GM19395 (cell line): ENCODE measurements around the gene ARHGEF10L.

ENCODE experiments used
- ATAC-seq: cut with Tn5 transposase; IDR thresholded peaks from one replicate; pipeline ENCODE4 v1.9.1; 2021; ENCODE audit warnings: mild to moderate bottlenecking, moderate library complexity; ENCODE audit not compliant: unreplicated experiment

ARHGEF10L gene

DNA sequence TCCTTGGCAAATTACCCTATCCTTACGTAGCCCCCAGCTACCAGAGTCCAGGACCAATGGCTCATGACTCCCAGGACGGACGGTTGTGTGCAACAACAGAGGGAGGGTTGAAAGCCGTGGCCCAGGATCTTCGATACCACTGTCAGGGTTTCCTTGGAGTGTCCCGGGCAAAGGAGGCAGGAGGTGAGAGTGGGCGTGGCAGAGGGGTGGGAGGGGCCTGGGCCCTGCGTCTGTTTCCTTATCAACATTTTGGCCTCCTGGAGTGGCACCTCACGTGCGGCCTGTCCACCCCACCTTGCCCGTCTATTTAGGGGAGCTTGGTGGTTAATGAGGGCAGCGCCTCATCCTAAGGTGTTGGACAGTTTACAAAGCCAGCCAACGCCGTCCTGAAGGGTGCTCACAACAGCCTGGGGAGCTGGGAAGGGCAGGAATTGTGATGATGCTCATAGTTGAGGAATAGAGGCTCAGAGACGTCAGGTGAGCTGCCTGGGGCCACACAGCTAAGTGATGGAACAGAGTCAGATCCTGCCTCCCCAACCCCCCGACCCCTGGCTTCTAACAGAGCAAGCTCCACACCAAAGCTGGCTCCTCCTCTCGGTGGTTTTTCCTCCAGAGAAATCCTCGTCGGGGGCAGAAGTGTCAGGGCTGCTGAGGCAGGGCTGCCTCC, 17.4 kb upstream of the ARHGEF10L start:
- no peak for ATAC-seq

DNA sequence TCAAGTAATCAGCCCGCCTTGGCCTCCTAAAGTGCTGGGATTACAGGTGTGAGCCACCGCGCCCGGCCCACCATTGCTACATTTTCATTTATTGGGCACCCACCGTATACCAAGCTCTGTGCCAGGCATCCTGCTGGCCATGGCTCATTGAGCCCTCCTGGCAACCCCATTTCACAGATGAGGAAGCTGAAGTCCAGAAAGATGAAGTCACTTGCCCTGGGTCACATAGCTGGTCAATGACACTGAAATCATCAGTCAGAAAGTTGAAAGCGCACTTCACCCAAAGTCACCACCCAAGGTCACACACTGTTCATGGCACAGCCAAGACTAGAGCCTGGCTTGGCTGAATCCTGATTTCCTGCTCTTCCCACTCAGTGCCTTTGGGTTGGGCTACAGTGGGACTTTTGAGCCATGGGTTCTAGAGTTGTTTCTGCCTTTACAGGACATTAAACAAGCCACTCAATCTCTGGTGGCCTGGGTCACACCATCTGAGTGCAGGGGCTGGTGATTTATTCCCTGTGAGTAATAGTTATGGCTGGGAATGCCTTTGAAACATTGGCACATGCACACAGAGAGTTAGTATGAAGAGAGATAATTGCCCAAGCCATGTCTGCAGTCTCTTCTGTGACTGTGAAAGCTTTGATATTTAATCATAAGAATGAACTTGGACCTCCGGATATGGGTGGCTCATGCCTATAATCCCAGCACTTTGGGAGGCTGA, 16.0 kb upstream of the ARHGEF10L start:
- ATAC-seq, result no peak

DNA sequence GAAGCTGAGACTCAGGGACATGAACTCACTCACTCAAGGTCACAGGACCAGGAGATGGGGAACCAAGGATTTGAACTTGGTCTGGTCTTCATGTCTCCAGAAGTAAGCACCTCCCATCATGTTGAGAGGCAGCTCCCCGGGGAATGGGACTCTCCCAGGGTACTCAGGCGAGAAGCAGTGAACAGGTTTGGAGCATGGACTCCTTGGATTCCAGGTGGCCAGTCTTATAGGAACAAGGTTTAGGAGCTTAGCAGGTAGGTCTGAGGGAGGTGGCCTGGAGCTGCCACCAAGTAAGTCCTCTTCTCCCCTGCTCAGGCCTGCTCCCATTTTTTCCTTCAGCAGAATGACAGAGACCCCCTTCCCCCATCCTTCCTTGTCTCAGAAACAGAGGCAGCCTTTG, 14.9 kb upstream of the ARHGEF10L start:
- no peak for ATAC-seq

GRCh38 chr1:17525996-17526686, 13.4 kb upstream of the ARHGEF10L start:
- ATAC-seq, result no peak

DNA sequence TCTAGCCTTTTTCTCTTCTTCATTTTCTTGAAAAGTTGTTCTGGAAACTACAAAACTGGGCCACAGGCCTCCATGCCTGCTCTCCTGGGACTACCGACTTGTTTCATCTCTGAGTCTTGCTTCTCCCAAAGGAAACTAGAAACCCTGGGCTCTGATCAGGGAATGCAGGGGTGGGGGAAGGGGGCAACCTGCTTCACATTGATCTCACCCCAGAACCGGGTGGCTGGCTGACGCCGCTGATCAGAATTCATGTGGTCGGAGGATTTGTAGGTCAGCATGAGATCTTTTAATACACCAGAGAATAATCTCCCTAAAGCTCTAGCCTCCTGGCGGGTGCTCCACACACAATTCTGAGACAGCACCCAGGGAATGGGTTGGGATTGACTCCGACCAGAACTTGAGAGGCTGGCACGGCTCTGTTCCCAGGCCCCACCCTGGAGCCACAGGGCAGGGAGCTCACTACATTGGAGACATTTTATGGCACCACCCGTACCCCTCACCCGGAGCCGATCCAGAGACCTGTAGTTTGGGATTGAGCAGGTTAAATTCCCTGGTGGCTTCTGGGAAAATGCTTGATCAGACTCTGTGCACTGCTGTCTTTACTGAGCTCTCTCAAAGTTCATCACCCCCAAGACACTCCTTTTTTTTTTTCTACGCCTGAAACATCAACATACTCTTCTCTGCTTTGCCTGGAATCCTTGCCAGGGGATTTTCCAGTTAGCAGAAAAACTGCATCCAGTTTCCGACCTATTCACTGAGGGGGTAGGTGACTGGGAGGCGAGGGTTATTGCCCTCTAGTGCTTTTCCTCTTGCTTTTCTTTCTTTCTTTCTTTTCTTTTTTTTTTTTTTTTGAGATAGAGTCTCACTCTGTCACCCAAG, 12.2 kb upstream of the ARHGEF10L start:
- ATAC-seq, result no peak

- no peak for ATAC-seq
Measured at GRCh38 chr1:17529381-17529780, 10.1 kb upstream of the ARHGEF10L start.

DNA sequence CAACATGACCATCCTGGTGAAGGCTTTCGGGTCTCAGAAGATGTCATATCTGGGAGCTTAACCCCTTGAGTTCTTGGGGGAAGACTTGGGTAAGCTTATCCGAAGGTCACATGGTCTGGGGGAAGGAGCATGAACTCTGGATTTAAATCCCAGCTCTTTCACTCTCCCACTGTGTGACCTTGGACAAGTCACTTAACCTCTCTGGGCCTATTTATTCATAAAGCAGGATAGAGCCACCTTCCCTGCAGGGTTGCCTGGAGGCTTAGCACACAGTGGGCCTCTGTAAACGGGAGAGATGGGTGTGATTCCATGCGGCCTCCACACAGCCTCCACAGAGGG, 8.2 kb upstream of the ARHGEF10L start:
- ATAC-seq, result no peak

DNA sequence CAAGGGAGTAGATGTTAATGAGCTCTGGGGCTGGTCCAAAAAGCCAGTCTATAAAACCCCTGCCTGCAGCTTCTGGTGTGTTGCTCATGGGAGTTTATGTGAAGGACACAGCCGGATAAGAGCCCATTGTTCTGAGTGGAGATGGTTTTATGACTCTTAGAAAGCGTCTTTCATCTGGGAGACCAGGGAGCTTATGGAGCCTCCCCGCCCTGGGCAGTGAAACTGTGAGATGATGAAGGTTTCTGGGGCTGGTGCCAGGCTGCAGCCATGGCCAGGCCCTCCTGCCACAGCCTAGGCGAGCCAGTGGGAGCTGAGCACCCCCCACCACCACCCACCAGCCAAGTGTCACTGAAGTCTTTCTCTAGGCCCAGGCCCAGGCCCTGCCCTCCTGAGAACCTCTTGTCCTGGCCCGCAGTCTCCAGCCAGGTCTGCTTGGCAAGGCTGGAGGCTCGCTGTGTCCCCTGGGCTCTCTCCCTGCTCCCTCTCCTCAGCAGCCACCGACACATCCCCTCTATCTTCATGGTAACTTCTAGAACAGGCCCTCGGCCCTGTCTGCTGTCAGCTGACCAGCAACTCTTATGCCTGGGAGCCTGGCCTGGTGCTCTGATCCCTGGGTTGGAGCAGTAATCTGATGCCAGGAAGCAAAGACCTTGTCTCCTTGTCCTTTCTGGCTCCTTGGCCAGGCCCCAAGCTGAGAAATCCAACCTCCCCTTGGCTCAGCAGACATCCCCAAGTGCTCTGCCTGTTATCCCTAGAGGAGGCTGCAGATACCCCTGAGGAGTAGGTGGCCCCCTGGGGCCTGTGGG, 7.6 kb upstream of the ARHGEF10L start:
- no peak for ATAC-seq

GRCh38 chr1:17533201-17533600, 6.3 kb upstream of the ARHGEF10L start:
- no peak for ATAC-seq

DNA sequence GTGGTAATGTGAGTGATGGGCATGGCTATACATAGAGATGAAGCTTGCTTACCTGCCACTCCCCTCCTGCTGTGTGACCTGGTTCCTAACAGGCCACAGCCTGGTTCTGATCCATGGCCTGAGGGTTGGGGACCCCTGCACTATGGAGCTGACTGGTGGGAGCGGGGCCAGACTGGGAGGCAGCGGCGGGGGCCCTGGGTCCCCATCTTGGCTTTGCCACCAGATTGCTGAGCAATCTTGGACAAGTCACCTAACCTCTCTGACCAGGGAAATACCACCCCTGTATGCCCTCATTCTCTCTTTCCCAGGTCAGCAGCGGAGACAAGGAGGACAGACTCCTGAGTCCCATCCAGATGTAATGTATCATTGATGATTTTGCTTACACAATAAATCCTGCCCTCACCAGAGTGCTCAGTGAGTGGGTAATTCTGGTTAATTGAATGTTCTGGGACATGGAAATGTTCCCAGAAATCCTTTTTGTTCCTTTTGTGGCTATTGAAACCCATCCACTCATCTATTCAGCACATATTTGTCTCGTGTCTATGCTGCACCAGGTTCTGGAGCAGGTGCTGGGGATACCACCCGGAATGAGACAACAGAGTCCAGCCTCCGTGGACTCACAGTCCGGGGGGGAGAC, 4.1 kb upstream of the ARHGEF10L start:
- ATAC-seq, result no peak

DNA sequence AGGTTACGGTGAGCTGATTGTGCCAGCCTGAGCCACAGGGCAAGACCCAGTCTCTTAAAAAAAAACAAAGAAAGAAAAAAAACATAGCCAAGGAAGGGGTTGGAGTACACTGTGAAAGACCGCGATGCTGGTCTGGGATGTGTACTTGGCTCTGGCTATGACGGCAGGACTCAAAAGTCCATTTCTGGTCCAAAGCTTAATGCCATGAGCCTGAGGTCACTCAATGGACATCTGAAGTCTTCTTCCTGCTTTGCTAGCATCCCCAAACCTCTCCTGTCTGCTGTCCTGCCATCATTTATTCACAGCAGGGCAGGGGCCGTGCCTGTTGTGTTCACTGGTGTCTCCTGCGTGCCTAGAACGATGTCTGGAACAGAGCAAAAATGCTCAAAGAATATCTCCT, 1.5 kb upstream of the ARHGEF10L start:
- ATAC-seq, result no peak

DNA sequence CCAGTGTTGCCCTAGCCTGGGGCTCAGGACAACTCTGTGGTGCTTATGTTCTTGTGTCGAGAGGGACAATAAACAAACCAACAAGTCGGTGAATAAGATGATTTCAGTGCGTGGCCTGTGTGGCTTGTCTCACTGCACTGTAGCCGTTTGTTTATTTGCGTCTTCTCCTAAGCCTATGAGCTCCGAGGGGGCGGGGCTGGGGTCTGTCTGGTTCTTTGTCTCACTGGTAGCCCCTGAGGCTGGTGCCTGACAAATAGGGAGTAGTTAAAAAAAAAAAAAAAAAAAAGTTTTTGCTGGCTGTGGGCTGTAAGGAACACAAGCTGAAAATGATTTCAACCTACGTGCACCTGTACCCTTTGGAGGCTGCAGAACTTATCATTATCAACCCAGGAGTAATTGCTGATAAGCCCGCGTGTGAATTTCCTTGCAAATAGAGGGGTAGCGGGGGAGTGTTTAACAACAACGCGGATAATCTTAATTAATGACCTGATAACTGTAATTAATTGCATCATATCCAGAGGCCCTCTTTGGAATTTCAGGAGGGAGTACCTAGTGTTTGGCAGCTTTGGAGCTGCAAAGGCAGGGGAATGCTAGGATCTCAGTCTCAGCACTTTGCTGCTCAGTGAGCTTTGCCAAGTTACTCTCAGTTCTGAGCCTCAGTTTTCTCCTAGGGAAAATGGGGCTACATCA, 925 bp upstream of the ARHGEF10L start:
- no peak for ATAC-seq

- no peak for ATAC-seq
Measured at GRCh38 chr1:17539118-17539476, 401 bp upstream of the ARHGEF10L start.

DNA sequence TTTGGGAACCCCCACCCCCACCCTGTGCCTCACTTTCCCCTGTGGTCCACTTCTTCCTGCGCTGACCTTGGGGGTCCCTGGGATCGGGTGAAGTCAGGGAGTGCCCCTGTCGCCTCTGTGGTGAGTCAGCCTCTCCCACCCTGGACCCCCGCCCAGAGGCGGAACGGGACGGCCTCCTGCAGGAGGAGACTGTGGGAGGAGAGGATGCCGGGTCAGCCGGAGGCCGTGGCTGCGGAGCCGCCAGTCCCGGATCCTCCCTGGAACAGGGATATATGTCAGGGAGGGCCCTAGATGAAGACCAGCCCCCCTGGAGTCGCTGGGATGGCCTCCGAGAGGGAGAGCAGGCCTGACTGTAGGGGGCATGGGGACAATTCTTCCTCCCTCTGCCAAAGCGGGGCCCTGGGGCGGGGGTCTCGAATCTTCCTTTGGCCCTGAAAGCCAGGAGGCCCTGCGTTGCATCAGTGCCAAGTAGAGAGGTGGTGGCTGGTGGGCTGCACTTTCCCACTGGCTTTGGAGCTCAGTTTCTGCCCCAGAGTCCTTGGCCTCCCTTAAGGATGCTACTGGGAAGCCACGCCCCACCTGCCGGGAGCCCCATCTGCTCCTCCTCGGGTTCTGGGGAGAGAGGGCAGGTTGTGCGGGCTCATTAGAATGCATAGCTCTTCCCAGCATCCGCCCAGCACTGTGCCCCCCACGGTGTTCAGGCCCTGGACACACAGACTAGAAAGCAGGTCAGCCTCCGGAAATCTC, 930 bp downstream of the ARHGEF10L start:
- ATAC-seq, result no peak

DNA sequence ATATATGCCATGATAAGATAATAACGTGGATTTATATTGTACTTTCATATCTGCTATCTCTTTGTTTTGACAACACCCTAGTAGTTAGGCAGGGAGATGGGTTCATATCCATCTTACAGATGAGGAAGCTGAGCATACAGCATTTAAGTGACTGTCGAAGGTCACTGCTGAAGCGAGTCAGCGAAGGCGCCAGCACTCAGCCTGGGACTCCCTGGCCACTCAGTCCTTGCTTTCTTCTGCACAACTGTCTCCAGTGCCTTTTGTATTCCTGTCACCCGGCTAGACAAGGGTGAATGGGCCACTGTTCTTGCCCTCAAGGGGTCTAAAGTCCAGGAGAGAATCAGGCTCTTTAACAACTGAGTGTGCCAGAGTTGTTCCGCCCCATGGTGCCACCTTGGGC, 3.1 kb downstream of the ARHGEF10L start:
- ATAC-seq, result no peak

- ATAC-seq, result no peak
Measured at GRCh38 chr1:17544776-17545350, 5.4 kb downstream of the ARHGEF10L start.

GRCh38 chr1:17545356-17545755, 5.9 kb downstream of the ARHGEF10L start:
- ATAC-seq, result no peak

GRCh38 chr1:17546946-17547670, 7.6 kb downstream of the ARHGEF10L start:
- ATAC-seq, result no peak
